Activated CD4-positive, alpha-beta T cell treated with anti-CD3 and anti-CD28 coated beads for 48 hours (primary cell): ENCODE data around the gene SORL1-AS1.
A peak's percentile ranks its signal among the peaks of the same experiment; 100 is the strongest.
"Not testable (repeated sequence)": the region's sequence is repeated elsewhere in the genome, so short reads cannot be mapped to it uniquely, and the experiment has no call there.

ENCODE experiments used
- DNase-seq: peaks from one replicate; pipeline ENCODE4 v3.0.0-alpha.2; 2020

SORL1-AS1 gene

GRCh38 chr11:121426476-121427399 is 26.0 kb downstream of the SORL1-AS1 start:
- DNase-seq: peak; percentile 65

GRCh38 chr11:121425828-121426227 is 26.9 kb downstream of the SORL1-AS1 start:
- DNase-seq: no peak

- DNase-seq: no peak
Observed at GRCh38 chr11:121422675-121423074, 30.1 kb downstream of the SORL1-AS1 start.

GRCh38 chr11:121421149-121421901 is 31.4 kb downstream of the SORL1-AS1 start:
- DNase-seq: no peak

GRCh38 chr11:121420398-121420797 is 32.4 kb downstream of the SORL1-AS1 start:
- DNase-seq: no peak

- no peak for DNase-seq
Observed at GRCh38 chr11:121419836-121420235, 32.9 kb downstream of the SORL1-AS1 start.

- DNase-seq: peak; percentile 47
Observed at GRCh38 chr11:121418625-121419114, 34.1 kb downstream of the SORL1-AS1 start.

- DNase-seq: no peak
Observed at GRCh38 chr11:121417607-121418006, 35.2 kb downstream of the SORL1-AS1 start.

GRCh38 chr11:121417055-121417551 is 35.7 kb downstream of the SORL1-AS1 start:
- peak; percentile 66 for DNase-seq

GRCh38 chr11:121415856-121416255 is 36.9 kb downstream of the SORL1-AS1 start:
- no peak for DNase-seq

GRCh38 chr11:121414141-121414913 is 38.4 kb downstream of the SORL1-AS1 start:
- DNase-seq: no peak

- no peak for DNase-seq
Observed at GRCh38 chr11:121412711-121413415, 39.9 kb downstream of the SORL1-AS1 start.

GRCh38 chr11:121412000-121412587 is 40.7 kb downstream of the SORL1-AS1 start:
- no peak for DNase-seq

GRCh38 chr11:121411330-121411729 is 41.4 kb downstream of the SORL1-AS1 start:
- not testable (repeated sequence) for DNase-seq

- DNase-seq: not testable (repeated sequence)
Observed at GRCh38 chr11:121410041-121410440, 42.7 kb downstream of the SORL1-AS1 start.

GRCh38 chr11:121408830-121409229 is 43.9 kb downstream of the SORL1-AS1 start:
- DNase-seq: no peak

GRCh38 chr11:121406291-121406690 is 46.5 kb downstream of the SORL1-AS1 start:
- DNase-seq: no peak

- DNase-seq: no peak
Observed at GRCh38 chr11:121405646-121406045, 47.1 kb downstream of the SORL1-AS1 start.

GRCh38 chr11:121394785-121395184 is 58.0 kb downstream of the SORL1-AS1 start:
- no peak for DNase-seq

- no peak for DNase-seq
Observed at GRCh38 chr11:121393855-121394254, 58.9 kb downstream of the SORL1-AS1 start.

GRCh38 chr11:121391914-121392313 is 60.9 kb downstream of the SORL1-AS1 start:
- no peak for DNase-seq

- no peak for DNase-seq
Observed at GRCh38 chr11:121389651-121390050, 63.1 kb downstream of the SORL1-AS1 start.
